GM23338 (cell line): ENCODE measurements around the gene FAM81A. TPM values are rescaled to one million over a fixed set of nuclear protein-coding genes. Genes with fewer than 3 reads are reported as not detected.

ENCODE experiments used
- ATAC-seq: fragments of 200-7000 bp; cut with Tn5 transposase; 3 replicates; pipeline ENCODE4 v1.9.1; 2020
- DNase-seq: peaks from one replicate; pipeline ENCODE4 v3.0.0-alpha.2; 2015; ENCODE audit warnings: low spot score
- H2AFZ ChIP-seq: fragments of 200-600 bp; sonication (generic); 2 replicates; pipeline ENCODE4 v1.8.0; 2016; ENCODE audit warnings: antibody characterized with exemption, mild to moderate bottlenecking, moderate library complexity
- H3F3A ChIP-seq: fragments of 200-600 bp; sonication (generic); replicated peaks from 2 replicates; pipeline ENCODE4 v1.8.0; 2017; ENCODE audit warnings: antibody characterized with exemption, mixed run types, low read depth
- H3K27ac ChIP-seq: fragments of 200-600 bp; sonication (generic); 2 replicates; pipeline ENCODE4 v1.6.1; 2016; ENCODE audit warnings: low read depth
- H3K27me3 ChIP-seq: fragments of 200-600 bp; sonication (generic); 2 replicates; pipeline ENCODE4 v1.8.0; 2016; ENCODE audit warnings: mild to moderate bottlenecking, mixed run types, moderate library complexity; ENCODE audit not compliant: insufficient read depth
- H3K36me3 ChIP-seq: fragments of 200-600 bp; sonication (generic); 2 replicates; pipeline ENCODE4 v1.8.0; 2016; ENCODE audit warnings: mild to moderate bottlenecking; ENCODE audit not compliant: insufficient read depth
- H3K4me1 ChIP-seq: fragments of 200-600 bp; sonication (generic); 2 replicates; pipeline ENCODE4 v1.8.0; 2016; ENCODE audit warnings: mild to moderate bottlenecking, moderate library complexity; ENCODE audit not compliant: insufficient read depth
- H3K4me2 ChIP-seq: fragments of 200-600 bp; sonication (generic); 2 replicates; pipeline ENCODE4 v1.7.1; 2017; ENCODE audit warnings: mixed run types
- H3K4me3 ChIP-seq: fragments of 200-600 bp; sonication (generic); 2 replicates; pipeline ENCODE4 v1.6.1; 2016; ENCODE audit warnings: mixed run types
- H3K79me2 ChIP-seq: fragments of 200-600 bp; sonication (generic); replicated peaks from 2 replicates; pipeline ENCODE4 v1.8.0; 2017; ENCODE audit warnings: mild to moderate bottlenecking; ENCODE audit not compliant: insufficient read depth
- H3K9me2 ChIP-seq: fragments of 200-600 bp; sonication (generic); 2 replicates; pipeline ENCODE4 v1.8.0; 2017; ENCODE audit not compliant: insufficient read depth
- H4K20me1 ChIP-seq: fragments of 200-600 bp; sonication (generic); replicated peaks from 2 replicates; pipeline ENCODE4 v1.8.0; 2017; ENCODE audit warnings: mild to moderate bottlenecking; ENCODE audit not compliant: insufficient read depth
- H3K27ac Mint-ChIP-seq: 2 replicates; pipeline ENCODE4 v1.8.0; 2020; ENCODE audit warnings: inconsistent platforms, mild to moderate bottlenecking, moderate library complexity, mixed read lengths
- H3K27me3 Mint-ChIP-seq: 3 replicates; pipeline ENCODE4 v1.8.0; 2022; ENCODE audit warnings: low read depth, mild to moderate bottlenecking, moderate library complexity, mixed read lengths, inconsistent platforms; ENCODE audit not compliant: insufficient read depth, poor library complexity
- H3K36me3 Mint-ChIP-seq: 3 replicates; pipeline ENCODE4 v1.8.0; 2021; ENCODE audit warnings: low read depth, mild to moderate bottlenecking, inconsistent platforms, moderate library complexity, mixed read lengths
- H3K4me1 Mint-ChIP-seq: 3 replicates; pipeline ENCODE4 v1.8.0; 2020; ENCODE audit warnings: mild to moderate bottlenecking, inconsistent platforms, mixed read lengths
- H3K4me3 Mint-ChIP-seq: 3 replicates; pipeline ENCODE4 v1.8.0; 2021; ENCODE audit warnings: moderate library complexity, mild to moderate bottlenecking, inconsistent platforms, mixed read lengths
- H3K9me3 Mint-ChIP-seq: 3 replicates; pipeline ENCODE4 v1.8.0; 2020; ENCODE audit warnings: moderate library complexity, mild to moderate bottlenecking, inconsistent platforms, mixed read lengths
- CREB1 ChIP-seq: fragments of 250-450 bp; sonication (Bioruptor Pico); IDR thresholded peaks from 2 replicates; pipeline ENCODE4 v1.5.0; 2020; ENCODE audit warnings: low read depth, mild to moderate bottlenecking, moderate library complexity
- CTCF ChIP-seq, 2 experiments: fragments of 200-600 bp in 1 of 2; sonication (generic) in 1 of 2; conservative IDR thresholded peaks; 2 replicates each; pipeline versions ENCODE4 v1.5.1 to v1.6.1; 2016 to 2017; ENCODE audit warnings: antibody characterized with exemption in 2 of 2, low read depth in 2 of 2, mild to moderate bottlenecking in 2 of 2, moderate library complexity in 1 of 2
- ETS1 ChIP-seq: IDR thresholded peaks from 2 replicates; pipeline ENCODE4 v1.6.1; 2016; ENCODE audit warnings: antibody characterized with exemption
- EZH2 ChIP-seq: fragments of 200-600 bp; sonication (generic); IDR thresholded peaks from one replicate; pipeline ENCODE4 v1.8.0; 2017; ENCODE audit warnings: antibody characterized with exemption, mild to moderate bottlenecking, low read depth; ENCODE audit not compliant: unreplicated experiment
- EZH2phosphoT487 ChIP-seq: fragments of 200-600 bp; sonication (generic); IDR thresholded peaks from one replicate; pipeline ENCODE4 v1.8.1; 2018; ENCODE audit warnings: antibody characterized with exemption; ENCODE audit not compliant: unreplicated experiment
- NANOG ChIP-seq: IDR thresholded peaks from 2 replicates; pipeline ENCODE4 v1.6.1; 2016; ENCODE audit warnings: antibody characterized with exemption, borderline replicate concordance
- POLR2AphosphoS5 ChIP-seq: IDR thresholded peaks from 2 replicates; pipeline ENCODE4 v1.6.1; 2016; ENCODE audit warnings: antibody characterized with exemption, low read depth
- STAT1 ChIP-seq: IDR thresholded peaks from one replicate; pipeline ENCODE4 v1.6.1; 2016; ENCODE audit warnings: antibody characterized with exemption; ENCODE audit not compliant: unreplicated experiment
- ZNF114 ChIP-seq: fragments of 250-450 bp; sonication (Bioruptor Pico); IDR thresholded peaks from 2 replicates; pipeline ENCODE4 v1.5.0; 2020; ENCODE audit warnings: mild to moderate bottlenecking, moderate library complexity
- ZNF331 ChIP-seq: fragments of 250-450 bp; sonication (Bioruptor Pico); IDR thresholded peaks from 2 replicates; pipeline ENCODE4 v1.5.0; 2020; ENCODE audit warnings: low read depth, mild to moderate bottlenecking, moderate library complexity
- polyA plus RNA-seq: library from polyadenylated mRNA; unstranded; fragments of >200 nt; fragmentation: Nextera tagmentation; extraction: Ambion mirVana; gene quantifications from 2 replicates; pipeline ENCODE4 v1.2.1, GENCODE V29; 2016
- total RNA-seq: library from RNA; depleted of rRNA; stranded (reverse); fragments of >200 nt; shearing (Covaris generic); gene quantifications from 2 replicates; pipeline ENCODE4 v1.2.3, GENCODE V29; 2014

The FAM81A gene
- total and polyA plus RNA-seq, 2 experiments from 2014 or later = 0.73 to 4.1 TPM

GRCh38 chr15:59516655-59517461, 78.9 kb downstream of the FAM81A start (continued):
- TF ChIP-seq STAT1 (no peak), ZNF114 (CRISPR knock-in tag) (no peak), CTCF (conservative IDR thresholded peaks at IDR 0.05; ENCODE audit: low read depth in 2 of 2) (no peak)

- Histone ChIP-seq H4K20me1 (no peaks in the 10 kb centered on the region), H3K27ac (no peak overlapping the region), H3K9me2 (no peaks in the 10 kb centered on the region), H3K36me3 (no peaks in the 10 kb centered on the region), H3K4me1 (no peaks in the 10 kb centered on the region), H3K4me3 (no peak overlapping the region), H3K79me2 (no peaks in the 10 kb centered on the region), H2AFZ (no peak overlapping the region), H3K27me3 (no peaks in the 10 kb centered on the region), H3F3A (no peaks in the 10 kb centered on the region), H3K4me2 (no peak overlapping the region)
- Mint-ChIP-seq H3K4me1 (peaks cover 3% of the 10 kb centered on the region; the same call in 1 of the 3 replicates), H3K36me3 (no peaks in the 10 kb centered on the region), H3K27me3 (no peaks in the 10 kb centered on the region), H3K9me3 (no peaks in the 10 kb centered on the region), H3K27ac (no peak overlapping the region), H3K4me3 (no peak overlapping the region)
- no peak for DNase-seq
- no peak for TF ChIP-seq ZNF331
- no peak for ATAC-seq
Observed at GRCh38 chr15:59519329-59519728, 81.3 kb downstream of the FAM81A start.

GRCh38 chr15:59521443-59521842, 83.5 kb downstream of the FAM81A start:
- TF ChIP-seq CREB1 (CRISPR knock-in tag) (no peak), ZNF114 (CRISPR knock-in tag) (no peak), STAT1 (no peak)
- no peaks in the 10 kb centered on the region for H3K4me1 ChIP-seq
- H3K27ac ChIP-seq = no peak overlapping the region
- H4K20me1 ChIP-seq = no peaks in the 10 kb centered on the region
- no peaks in the 10 kb centered on the region for H3K79me2 ChIP-seq
- H3K4me1 Mint-ChIP-seq = peaks cover 3% of the 10 kb centered on the region; the same call in 1 of the 3 replicates
- H3K36me3 ChIP-seq = no peaks in the 10 kb centered on the region
- H3K36me3 Mint-ChIP-seq = no peaks in the 10 kb centered on the region
- no peaks in the 10 kb centered on the region for H3K27me3 ChIP-seq
- no peaks in the 10 kb centered on the region for H3F3A ChIP-seq
- H3K9me3 Mint-ChIP-seq = no peaks in the 10 kb centered on the region
- DNase-seq (no peak), ATAC-seq (no peak)
- H3K27me3 Mint-ChIP-seq = no peaks in the 10 kb centered on the region
- no peak overlapping the region for H2AFZ ChIP-seq
- H3K4me3 Mint-ChIP-seq = no peak overlapping the region
- H3K27ac Mint-ChIP-seq = no peak overlapping the region
- H3K4me2 ChIP-seq = no peak overlapping the region
- H3K4me3 ChIP-seq = no peak overlapping the region
- H3K9me2 ChIP-seq = no peaks in the 10 kb centered on the region

GRCh38 chr15:59522988-59523461, 85.0 kb downstream of the FAM81A start:
- H3K27me3 Mint-ChIP-seq = no peaks in the 10 kb centered on the region
- Histone ChIP-seq H3K79me2 (no peaks in the 10 kb centered on the region), H3F3A (no peaks in the 10 kb centered on the region), H3K9me2 (no peaks in the 10 kb centered on the region), H3K4me2 (no peak overlapping the region), H3K4me1 (no peaks in the 10 kb centered on the region), H4K20me1 (no peaks in the 10 kb centered on the region), H2AFZ (no peak overlapping the region), H3K27ac (no peak overlapping the region), H3K36me3 (no peaks in the 10 kb centered on the region), H3K27me3 (no peaks in the 10 kb centered on the region), H3K4me3 (no peak overlapping the region)
- no peaks in the 10 kb centered on the region for H3K36me3 Mint-ChIP-seq
- no peak overlapping the region for H3K4me3 Mint-ChIP-seq
- H3K4me1 Mint-ChIP-seq = peaks cover 3% of the 10 kb centered on the region; the same call in 1 of the 3 replicates
- H3K27ac Mint-ChIP-seq = no peak overlapping the region
- no peaks in the 10 kb centered on the region for H3K9me3 Mint-ChIP-seq
- DNase-seq (peak; percentile 13), ATAC-seq (no peak)
- TF ChIP-seq NANOG (no peak), EZH2 (no peak), ZNF114 (CRISPR knock-in tag) (no peak), CREB1 (CRISPR knock-in tag) (no peak), CTCF (conservative IDR thresholded peaks at IDR 0.05; ENCODE audit: low read depth in 2 of 2) (no peak), POLR2AphosphoS5 (no peak), EZH2phosphoT487 (no peak), ETS1 (no peak), STAT1 (no peak), ZNF331 (no peak)
